NCI-H226 (cell line): ENCODE data around the gene RALGAPA2.

Experiments
- DNase-seq: peaks from one replicate; pipeline ENCODE4 v3.0.0-alpha.2; 2015

Gene RALGAPA2

DNA sequence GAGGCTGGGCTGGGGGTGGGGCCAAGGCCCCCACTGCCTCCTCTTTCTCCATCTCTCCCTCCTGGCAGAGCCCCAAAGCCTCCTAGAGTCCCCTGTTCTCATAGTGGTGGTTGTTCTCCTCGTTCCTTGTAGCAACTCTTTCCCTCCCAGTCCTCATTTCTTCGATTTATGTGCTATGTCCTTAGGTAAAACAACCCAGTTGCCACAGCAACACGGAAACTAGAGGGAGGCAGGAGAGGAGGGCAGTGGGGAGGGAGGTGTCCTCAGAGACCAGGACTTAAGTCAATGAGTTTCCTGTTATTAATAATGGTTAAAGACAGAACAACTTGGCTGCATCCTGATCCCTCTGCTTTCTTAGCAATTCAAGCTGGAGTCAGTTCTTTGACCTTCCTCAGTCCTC lies 183.6 kb downstream of the RALGAPA2 start:
- DNase-seq = no peak

DNA sequence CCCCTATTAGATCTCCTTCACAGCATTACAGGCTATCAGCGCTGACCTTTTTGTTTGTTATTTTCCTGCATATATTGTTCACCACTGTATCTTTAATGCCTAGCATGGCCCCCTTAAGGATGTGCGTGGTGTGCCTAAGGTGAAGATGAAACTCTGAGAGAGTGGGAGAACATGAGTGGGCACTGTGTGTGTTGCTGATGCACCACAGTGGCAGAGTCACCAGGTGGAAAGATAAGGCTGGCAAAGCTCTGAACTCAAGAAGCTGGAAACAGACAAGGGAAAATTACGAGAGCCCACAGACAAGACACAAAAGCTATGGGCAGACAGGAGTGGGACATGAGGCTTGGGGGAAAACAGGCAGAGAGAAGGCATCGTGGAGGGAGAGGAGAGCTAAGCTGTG lies 184.8 kb downstream of the RALGAPA2 start:
- no peak for DNase-seq

GRCh38 chr20:20525756-20526155 lies 186.7 kb downstream of the RALGAPA2 start:
- DNase-seq = no peak

DNA sequence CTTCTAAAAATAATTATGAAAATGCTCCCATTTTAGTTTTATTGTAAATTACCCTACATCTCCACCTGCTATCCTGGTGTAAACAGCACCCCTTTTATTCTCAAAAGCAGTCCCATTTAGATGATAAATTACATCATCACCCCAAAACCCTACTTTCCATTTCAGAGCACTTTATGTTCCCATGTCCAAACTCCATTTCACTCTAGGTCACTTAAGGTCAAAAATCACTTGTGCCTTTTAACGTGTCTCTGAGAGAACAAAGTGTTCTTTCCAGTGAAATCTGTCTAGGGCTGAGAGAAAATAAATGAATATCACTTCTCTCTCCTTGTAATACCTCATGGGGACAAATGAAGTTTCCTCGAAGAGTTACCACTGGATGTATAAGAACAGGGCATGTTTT lies 187.2 kb downstream of the RALGAPA2 start:
- DNase-seq = no peak

DNA sequence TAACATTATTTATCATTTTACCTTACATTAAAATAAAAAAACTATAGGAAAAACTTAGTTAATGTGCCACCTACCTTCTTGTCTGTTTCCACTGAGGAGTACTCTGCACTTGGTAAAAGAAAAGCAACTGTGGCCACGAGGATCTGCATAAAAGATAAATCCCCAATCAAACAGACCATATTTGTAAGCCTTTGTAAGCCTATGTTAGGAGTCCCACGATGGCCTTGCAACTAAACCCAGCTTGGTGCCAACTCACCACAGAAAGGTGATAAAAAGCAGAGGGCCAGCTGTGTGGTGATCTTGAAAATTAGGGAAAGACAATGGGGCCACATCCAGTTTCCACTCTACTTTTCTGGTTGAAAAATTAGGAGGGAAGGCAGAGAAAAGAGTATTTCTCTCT lies 187.7 kb downstream of the RALGAPA2 start:
- no peak for DNase-seq

GRCh38 chr20:20521736-20522135 lies 190.7 kb downstream of the RALGAPA2 start:
- no peak for DNase-seq

GRCh38 chr20:20520776-20521175 lies 191.7 kb downstream of the RALGAPA2 start:
- peak; percentile 44 for DNase-seq

DNA sequence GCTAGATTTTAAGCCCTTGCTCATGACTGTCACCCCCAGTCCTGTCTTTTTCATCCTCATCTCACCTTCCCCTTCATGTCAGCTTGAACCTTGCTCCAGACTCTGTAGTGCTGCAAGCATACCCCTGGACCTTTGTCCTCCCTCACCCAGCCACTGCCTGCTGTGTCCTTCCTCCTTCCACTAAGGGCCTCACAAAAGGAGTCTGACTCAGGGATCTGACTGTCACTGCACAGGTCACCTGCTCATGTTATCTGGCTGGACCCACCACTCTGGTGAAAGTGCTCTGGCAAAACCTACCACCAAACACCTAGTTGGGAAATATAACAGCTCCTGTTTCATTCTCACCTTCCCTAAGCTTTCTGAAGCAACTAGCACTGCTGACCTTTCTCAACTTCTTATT lies 193.2 kb downstream of the RALGAPA2 start:
- no peak for DNase-seq

- DNase-seq = no peak
Measured at GRCh38 chr20:20518263-20518662, 194.2 kb downstream of the RALGAPA2 start.

DNA sequence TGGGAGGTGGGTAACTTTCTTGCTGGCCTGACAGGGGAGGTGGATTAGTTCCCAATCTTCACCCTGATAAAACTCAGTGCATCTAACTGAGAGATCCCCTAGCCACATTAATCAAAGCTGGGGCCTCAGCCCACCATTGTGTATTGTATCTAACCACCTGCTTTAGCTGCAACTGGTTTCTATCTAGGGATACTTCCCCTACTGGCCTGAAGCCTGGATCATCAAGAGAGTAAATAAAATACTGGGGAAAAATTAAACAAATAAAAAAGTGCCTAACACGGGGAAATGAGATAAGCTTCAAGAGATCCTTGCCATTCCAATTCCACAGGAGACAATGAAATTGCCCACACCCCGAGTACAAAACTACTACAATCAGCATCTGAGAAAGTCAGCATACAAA lies 195.1 kb downstream of the RALGAPA2 start:
- DNase-seq = no peak

GRCh38 chr20:20513720-20514119 lies 198.7 kb downstream of the RALGAPA2 start:
- no peak for DNase-seq

DNA sequence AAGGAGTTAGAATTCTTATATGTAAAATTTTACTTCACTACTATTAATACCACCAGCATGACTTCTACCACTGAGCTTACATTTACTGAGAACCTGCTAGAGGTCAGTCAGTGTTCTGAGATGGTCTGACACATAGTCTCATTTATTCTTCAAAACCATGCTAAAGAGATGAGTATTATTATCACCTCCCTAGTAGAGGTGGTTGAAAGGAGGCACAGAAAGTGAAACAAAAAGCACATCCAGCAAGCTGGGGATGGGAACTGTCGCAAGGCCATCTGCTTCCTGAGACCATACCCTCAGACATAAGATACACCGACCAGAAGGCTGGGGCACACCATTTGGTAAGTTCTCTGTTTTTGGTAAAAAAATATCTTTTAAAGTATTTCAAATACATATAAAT lies 206.9 kb downstream of the RALGAPA2 start:
- DNase-seq = no peak

GRCh38 chr20:20503777-20504530 lies 208.5 kb downstream of the RALGAPA2 start:
- DNase-seq = no peak

GRCh38 chr20:20501128-20501527 lies 211.3 kb downstream of the RALGAPA2 start:
- DNase-seq = no peak

GRCh38 chr20:20500312-20500711 lies 212.1 kb downstream of the RALGAPA2 start:
- DNase-seq = no peak

DNA sequence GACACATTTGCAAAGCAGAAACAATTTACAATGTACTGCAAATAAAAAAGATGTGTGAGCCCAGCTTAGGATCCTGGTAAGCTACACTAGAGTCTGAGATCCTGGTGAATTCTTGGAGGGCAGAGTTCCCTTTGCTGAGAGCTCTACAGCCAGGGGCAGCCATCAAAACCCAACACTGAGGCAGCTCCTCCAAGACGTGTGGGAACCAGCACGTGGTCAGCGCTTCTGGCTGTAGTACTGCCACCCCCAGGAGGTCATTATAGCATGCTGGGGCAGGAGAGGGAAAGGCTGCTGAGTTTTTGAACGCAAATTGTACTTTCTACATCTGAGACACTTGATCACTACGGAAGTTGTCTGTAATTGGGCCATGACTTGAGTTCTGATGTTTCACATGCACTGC lies 213.0 kb downstream of the RALGAPA2 start:
- DNase-seq = no peak

GRCh38 chr20:20498076-20498861 lies 214.2 kb downstream of the RALGAPA2 start:
- DNase-seq = no peak

DNA sequence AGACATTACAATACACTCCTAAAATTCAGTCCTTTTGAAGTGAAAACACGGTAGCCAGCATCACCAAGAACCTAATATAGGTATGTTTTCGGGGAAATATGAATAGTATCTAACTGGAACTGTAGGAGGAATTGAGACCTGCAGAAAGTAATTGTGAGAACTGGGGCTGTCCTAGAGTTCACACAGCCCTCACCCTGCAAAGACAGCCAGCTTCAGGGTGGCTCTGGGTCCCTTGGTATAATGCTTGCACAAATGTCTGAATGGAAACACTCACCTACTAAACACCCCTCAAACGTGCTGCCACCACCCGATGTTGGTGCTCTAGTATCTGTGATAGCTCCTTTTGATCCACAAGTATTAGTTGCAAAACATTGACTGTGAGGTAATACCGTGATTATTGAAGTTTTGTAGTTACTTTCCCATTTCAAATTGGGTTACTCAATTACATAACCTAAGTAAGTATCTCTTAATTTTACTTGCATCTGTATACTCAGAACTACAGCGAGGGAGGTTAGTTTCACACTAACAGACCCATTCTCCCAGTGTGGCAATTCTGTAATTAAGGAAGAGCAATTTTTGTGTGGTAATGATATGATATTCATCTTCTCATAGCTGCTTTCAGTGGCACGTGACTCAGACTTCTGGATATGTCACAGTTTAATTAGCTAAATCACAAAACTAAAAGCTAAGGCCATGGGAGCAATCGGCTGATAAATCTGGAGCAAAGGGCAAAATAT lies 215.0 kb downstream of the RALGAPA2 start:
- no peak for DNase-seq

DNA sequence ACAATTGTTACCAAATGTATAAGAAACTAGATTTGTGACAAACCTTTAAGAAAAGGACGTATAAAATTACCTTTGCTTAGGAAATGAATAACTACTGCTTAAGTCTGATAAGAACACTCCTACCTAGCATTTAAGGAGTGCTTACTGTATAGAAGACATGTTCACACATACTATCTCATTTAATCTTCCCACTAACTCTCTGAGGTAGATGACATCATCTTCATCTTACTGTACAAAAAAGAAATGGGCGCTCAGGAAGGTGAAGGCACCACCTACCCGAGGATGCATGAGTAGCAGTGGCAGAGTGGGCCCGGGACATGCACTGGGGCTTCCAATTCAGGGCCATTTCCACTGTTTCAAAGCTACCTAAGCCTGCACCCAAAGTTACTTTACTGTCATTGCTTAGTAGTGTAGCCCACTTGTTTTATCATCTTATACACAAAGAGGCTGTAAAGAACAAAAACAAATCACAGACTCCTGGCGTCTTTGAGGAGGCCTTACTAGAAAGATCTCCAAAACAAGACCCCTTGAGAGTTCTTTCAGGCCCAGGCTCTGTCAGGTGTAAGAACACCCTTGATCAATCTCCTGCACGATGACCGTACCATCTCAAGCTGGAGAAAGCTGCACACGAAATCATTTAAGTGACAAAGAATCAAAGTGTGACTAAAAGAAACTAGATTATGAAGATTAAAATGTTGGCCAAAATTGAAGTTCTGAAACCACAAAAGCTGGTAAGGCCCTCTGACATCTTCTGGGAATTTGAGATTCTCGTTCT lies 216.5 kb downstream of the RALGAPA2 start:
- DNase-seq = no peak

GRCh38 chr20:20493701-20494100 lies 218.7 kb downstream of the RALGAPA2 start:
- no peak for DNase-seq

DNA sequence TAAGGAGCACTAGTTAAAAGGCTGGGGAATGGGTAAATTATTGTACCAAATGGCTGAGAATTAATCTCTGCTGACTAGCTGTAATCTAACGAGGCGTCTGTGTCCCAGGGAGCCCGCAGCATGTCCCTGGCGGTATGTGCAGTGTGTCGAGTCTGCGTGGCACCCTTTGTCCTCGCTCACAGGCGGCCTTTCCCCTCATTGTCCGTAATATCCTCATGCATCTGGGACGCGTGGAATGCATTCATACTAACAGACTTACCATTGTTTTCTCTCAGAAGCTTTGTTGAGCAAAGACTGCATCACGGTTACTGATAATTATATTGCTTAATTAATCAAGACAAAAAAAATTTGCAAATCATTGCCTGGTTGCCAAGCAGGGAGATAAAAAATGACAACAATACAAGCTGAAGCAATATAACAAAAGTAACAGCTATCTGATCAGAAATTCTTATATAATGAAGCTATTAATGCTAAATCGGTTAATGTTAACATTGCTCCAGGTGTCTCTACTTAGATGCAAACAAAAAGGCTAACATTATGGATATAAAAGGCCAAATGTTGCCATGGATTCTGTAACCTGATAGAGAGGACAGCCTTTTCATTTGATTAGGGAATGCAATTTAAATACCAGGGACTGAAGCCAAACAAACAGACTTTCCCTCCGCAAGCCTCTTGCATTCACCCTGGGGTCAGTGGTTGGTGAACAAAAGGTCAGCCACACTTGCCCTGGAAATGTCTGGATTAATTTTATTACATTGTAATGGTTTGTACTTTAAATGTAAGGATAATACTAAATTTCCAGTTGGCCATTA lies 219.7 kb downstream of the RALGAPA2 start:
- DNase-seq = no peak

DNA sequence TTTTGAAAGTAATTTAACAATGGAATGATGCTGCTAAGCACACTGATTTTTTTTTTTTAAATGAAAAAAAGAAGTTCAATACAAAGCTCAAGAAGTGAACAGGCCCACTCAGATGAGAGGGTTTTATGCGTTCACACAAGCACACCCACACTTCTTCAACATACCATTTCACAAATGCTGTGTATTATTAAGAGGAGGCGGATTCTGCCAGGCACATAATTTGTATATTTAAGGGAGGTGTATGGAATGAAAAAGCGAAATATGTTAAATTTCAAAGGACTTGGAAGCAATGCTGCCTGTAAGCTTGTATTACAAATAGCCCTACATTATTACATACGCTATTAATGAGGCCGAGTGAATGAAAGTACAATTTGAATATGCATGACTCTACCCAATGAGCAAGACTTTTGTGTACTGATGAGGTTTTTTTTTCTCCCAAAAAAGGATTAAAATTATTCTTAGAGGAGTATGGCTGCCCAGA lies 220.6 kb downstream of the RALGAPA2 start:
- DNase-seq = no peak
